C1 segment of cervical spinal cord (tissue), 14 donors: ENCODE results near the gene PKD1.

Experiments
- DNase-seq, 14 donors: peaks; one replicate each; lab custom pipeline; 2025; lab: John Stamatoyannopoulos, UW

PKD1 gene

GRCh38 chr16:2135770-2136490, at the start of gene PKD1:
TSS of gene PKD1 (minus strand) at chr16:2135898. CDS start at chr16:2135689, 209 bp downstream.
- DNase-seq: peak in 12 of 14 donors; percentile 52 to 93 (median 78)

DNA sequence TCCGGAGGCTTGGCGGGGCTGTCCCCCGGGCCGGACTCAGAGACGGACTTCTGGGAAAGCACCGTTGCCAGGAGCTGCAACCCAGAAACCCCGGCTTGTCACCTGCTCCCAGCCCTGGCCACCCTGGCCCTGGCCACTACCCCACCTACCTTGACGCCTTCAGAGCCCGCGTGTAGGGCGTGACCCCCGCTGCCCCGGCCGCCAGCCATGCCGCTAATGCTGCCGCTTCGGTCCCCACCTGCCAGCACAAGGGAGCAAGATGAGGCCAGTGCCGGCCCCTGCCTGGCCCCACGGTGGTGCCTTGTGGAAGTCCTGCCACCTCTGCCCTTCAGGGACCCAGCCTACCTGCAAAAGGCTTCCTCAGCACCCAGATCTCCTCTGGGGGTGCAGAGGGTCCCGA, 49.3 kb upstream of the PKD1 start:
- no peak for DNase-seq

- DNase-seq: no peak
Measured at GRCh38 chr16:2184346-2184745, 48.6 kb upstream of the PKD1 start.

DNA sequence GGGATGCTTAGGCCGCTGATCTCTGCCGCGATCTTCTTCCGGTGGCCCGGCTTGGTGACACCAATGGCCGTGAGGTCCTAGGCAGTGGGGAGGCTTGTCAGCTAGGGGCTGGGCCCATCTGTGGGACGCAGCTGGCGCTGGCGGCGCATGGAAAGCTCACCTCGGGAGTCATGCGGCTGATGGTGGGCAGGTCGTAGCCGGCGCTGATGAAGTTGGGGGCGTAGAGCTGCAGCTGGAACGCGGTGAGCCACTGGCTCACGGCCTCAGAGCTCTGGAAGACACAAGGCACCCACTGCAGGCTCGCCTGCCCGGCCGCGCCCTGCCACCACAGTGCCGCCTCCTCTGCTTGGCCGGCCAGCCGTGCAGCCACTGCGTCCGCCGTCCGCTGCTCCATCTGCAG, 48.0 kb upstream of the PKD1 start:
- no peak for DNase-seq

DNA sequence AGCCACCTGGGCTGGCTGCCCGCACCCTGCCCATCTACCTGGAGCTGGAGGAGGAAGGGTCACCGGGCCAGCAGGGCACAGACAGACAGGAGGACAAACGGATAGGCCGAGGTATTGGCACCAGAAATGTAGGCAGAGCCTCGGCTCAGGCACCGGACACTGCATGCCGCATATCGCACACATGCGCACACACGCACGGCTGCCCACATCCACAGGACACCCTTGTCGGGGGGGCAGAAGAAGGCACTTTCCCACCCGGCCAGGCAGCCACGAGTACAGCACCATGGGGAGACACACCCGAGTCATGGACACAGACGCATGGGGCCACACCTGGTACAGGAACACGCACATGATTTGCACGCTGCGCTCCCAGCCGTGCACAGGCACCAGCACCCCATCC, 46.3 kb upstream of the PKD1 start:
- DNase-seq: no peak

GRCh38 chr16:2180962-2181923, 45.5 kb upstream of the PKD1 start:
- no peak for DNase-seq

- no peak for DNase-seq
Measured at GRCh38 chr16:2180461-2180860, 44.8 kb upstream of the PKD1 start.

DNA sequence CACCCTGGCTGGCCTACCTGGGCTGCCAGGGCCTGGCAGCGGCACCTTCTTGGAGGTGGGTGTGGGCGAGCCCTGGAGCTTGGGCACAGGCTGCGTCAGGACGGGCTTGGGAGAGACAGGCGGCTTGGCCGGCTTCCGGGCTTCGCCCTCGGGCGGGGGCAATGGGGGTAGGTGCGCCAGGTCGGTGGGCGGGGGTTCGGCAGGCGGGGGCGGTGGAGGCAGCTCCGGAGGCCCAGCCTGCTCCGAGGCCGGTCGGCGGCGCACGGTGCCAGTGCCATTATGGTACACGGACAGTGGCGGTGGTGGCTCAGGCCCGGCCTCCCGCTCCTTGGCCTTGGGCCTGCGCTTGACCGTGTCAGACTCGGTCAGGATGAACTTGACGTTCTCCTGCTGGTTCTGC, 43.9 kb upstream of the PKD1 start:
- DNase-seq: no peak

- no peak for DNase-seq
Measured at GRCh38 chr16:2179107-2179501, 43.4 kb upstream of the PKD1 start.

GRCh38 chr16:2178321-2179106, 42.8 kb upstream of the PKD1 start:
- no peak for DNase-seq

GRCh38 chr16:2177561-2177960, 41.9 kb upstream of the PKD1 start:
- no peak for DNase-seq

DNA sequence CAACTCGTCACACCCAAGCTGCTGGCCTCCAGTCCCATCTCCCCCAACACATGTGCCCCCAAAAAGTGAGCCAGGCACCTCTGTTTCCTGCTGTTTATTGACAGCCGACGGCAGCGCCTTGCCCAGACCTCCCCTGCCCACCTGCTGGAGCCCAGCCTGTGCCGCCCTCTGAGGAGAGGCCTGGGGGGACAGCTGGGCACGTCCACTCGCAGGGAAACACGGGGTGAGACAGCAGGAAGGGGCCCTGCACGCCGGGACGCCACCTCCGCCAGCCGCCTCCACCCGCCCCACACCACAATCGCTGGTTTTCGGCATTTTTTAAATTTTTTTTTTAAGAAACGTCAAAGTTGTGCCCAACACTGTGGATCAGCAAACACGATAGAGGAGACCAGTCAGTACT, 41.4 kb upstream of the PKD1 start:
- no peak for DNase-seq

DNA sequence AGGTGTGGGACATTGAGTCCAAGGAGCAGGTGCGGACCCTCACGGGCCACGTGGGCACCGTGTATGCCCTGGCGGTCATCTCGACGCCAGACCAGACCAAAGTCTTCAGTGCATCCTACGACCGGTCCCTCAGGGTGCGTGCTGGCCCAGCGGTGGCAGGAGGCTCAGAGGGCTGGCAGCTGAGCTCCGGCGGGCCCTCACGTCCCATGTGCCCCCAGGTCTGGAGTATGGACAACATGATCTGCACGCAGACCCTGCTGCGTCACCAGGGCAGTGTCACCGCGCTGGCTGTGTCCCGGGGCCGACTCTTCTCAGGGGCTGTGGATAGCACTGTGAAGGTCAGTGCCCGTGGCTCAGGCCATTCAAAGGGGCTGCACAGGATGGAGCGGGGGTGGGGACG, 40.3 kb upstream of the PKD1 start:
- no peak for DNase-seq

DNA sequence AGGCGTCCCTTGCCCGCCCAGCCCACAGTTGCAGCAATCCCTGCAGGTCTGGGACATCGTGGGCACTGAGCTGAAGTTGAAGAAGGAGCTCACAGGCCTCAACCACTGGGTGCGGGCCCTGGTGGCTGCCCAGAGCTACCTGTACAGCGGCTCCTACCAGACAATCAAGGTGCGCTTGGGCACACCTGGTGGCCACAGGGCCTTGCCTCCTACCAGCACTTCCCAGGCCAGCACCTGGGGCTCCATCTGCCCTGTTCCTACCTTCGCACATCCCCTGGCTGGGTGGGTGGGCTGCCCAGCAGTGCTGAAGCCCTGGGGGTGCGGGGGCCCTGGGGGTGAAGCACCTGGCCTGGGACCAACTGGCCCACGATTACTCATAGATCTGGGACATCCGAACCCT, 39.8 kb upstream of the PKD1 start:
- DNase-seq: no peak

GRCh38 chr16:2174396-2175131, 38.9 kb upstream of the PKD1 start:
- peak in 1 of 14 donors; percentile 56 for DNase-seq

GRCh38 chr16:2173916-2174315, 38.2 kb upstream of the PKD1 start:
- DNase-seq: no peak

- no peak for DNase-seq
Measured at GRCh38 chr16:2173366-2173765, 37.7 kb upstream of the PKD1 start.

- no peak for DNase-seq
Measured at GRCh38 chr16:2172688-2173335, 37.1 kb upstream of the PKD1 start.

DNA sequence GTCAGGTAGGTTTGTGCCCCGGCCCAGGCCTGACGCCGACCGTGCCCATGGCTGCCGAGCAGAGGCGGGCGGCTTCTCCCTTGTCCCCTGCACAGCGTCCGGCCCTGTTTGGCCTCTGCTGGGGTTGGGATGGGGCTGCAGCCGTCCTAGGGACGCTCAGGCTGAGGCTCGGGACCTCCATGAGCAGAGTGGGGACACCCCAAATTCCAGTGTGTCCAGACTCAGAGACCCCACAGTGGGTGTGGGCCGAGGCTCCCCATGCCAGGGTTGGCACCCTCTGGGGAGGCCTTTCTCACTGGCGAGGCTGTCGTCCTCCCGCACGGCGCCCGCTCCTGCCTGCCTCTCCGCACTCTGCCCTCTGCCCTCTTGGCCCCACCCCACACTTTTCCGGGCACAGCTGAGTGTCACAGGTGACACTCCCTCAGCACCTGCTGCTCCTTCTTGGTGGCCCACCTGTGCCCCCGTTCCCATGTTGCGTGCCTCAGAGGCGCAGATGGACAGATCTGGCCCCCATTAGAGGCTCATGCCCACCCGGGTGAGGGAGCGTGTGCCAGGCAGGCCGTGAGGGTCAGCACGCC, 36.0 kb upstream of the PKD1 start:
- DNase-seq: no peak
